DMS79 (cell line): ENCODE results near the gene XRN1.

ENCODE experiments used
- DNase-seq: peaks from one replicate; lab custom pipeline; 2025; lab: John Stamatoyannopoulos, UW

XRN1 gene

DNA sequence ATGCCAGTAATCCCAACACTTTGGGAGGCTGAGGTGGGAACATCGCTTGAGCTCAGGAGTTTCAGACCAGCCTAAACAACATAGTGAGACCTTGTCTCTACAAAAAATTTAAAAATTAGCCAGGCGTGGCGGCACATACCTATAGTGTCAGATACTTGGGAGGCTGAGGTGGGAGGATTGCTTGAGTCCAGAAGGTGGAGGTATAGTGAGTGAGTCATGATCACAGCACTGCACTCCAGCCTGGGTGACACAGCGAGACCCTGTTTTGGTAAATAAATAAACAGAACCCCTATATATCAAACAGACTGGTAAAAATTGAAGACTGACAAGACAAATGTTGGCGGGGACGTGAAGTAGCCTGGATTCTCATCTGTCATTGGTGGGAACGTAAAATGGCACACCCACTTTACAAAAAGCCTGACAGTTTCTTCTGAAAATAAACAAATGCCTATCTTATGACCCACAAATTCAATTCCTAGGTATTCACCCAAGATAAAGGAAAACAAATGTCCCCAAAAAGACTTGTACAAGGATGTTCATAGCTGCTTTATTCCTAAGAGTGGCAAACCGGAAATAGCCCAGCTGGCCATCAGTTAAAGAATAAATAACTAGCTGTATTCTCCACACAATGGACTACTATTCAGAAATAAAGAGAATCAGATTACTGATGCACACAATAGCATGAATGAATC, 175.5 kb downstream of the XRN1 start:
- DNase-seq: no peak

DNA sequence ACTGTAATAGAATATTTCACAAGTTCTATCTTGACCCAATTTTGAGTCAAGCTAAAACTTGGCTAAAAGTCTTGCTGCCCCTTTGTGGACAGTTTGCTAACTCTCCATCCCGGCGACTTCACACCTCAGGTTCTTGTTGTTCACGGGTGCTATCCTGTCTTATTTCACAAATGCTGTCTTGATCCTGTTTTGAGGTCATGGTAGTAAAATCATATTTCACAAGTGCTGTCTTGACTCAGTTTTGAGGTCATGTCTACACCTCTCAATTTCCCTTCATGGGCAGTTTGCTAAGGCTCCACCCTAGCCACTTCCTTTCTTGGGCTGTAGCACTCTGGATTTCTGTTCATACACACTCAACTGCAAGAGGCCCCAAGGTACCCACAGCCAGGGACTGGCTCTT, 177.4 kb downstream of the XRN1 start:
- DNase-seq: no peak

DNA sequence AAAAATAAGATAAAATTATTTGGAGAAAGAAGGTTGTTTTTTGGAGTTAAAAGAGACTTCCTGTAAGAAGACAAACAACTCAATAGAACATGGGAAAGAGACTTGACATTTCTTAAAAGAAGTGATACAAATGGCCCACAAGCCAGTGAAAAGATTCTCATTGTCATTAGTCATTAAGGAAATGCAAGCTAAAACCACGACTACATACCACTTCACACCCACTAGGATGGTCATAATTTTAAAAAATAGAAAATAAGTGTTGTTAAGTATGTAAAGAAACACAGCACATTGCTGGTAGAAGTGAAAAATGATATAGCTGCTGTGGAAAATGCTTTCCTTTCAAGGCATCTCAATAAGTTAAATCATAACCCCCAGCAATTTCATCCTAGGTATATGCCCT, 178.1 kb downstream of the XRN1 start:
- no peak for DNase-seq

DNA sequence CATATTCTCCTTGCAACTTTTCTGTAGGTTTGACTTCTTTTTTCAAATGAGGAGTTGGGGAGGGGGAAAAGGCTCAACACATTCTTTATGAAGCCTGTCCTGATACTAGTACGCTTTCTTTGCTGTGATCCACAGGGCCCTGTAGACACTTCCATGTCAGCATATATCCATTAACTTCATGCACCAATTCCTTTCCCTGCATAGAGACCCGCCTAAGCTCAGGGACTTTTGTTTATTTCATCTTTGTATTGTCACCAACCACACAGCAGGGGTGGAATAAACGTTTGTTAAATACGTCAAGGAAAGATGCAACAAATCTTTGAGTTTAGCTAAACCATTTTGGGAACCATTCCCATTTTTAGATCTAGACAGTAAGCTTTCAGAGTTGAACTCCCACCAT, 179.4 kb downstream of the XRN1 start:
- no peak for DNase-seq

DNA sequence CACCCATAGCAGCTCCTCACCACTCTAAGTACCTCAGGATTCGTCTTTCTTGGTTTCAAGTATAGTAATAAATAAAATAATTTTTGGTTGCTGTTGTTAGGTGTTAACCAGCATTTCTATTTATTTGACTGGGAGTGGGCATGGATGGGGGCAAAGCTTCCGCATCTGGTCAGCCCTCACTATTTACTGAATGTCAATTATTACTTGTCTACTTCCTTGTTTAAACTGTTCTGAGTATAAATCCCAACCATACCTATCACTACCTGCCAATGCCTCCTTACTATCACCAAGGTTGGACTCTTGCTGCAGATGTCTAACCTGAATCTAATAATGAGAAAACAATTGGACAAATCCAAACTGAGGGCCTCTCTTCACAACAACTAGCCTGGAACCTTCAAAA, 180.6 kb downstream of the XRN1 start:
- DNase-seq: no peak

DNA sequence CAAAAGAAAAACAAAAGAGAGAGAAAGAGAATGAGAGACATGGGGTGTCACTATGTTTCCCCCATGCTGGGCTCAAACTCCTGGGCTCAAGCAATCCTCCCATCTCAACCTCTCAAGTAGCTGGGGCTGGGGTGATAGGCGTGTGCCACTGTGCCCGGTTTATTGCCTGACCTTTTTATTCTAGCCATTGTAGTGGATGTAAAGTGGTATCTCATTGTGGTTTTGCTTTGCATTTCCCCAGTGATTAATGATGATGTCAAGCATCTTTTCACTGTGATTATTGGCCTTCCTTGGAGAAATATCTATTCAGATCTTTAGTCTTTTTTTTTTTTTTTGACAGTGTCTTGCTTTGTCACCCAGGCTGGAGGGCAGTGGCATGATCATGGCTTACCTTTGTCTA, 184.7 kb downstream of the XRN1 start:
- no peak for DNase-seq

DNA sequence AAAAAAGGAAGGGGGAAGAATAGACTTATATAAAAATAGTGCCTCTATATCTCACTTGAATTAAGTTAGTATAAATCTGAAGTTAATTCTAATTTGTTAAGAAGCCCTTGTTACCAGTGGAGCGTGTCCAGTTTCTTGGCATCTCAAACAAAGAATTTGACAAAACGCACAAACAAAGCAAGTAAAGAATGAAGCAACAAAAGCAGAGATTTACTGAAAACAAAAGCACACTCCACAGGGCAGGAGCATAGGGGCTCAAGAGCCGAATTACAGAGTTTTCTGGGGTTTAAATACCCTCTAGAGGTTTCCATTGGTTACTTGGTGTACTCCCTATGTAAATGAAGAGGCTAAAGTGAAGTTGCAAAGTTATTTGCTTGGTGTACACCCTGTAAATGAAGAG, 188.5 kb downstream of the XRN1 start:
- peak; percentile 48 for DNase-seq

DNA sequence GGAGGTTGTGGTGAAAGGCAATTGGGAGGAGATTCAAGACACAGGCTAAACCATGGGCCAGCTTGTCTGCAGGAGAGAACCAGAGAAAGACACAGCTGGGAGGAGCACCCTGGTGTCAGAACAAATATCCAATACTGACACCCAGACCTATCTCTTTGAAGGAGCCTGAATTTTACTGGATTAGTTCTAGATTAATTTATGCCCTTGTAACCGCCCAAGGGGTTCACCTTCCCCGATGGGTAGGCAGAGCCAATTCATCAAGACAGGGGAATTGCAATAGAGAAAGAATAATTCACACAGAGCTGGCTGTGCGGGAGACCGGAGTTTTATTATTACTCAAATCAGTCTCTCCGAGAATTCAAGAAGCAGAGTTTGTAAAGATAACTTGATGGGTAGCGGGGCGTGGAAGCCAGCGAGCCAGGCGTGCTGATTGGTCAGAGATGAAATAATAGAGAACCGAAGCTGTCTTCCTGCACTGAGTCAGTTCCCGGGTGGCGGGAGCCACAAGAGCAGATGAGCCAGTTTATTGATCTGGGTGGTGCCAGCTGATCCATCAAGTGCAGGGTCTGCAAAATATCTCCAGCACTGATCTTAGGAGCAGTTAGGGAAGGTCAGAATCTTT, 191.0 kb downstream of the XRN1 start:
- DNase-seq: no peak
